ENCODE measurements around the gene ECHS1.

- TF ChIP-seq POLR2AphosphoS2 (conservative IDR thresholded peaks at IDR 0.05; ENCODE audit: low read length) (no peak), CBX2 (IDR thresholded peaks at IDR 0.05; ENCODE audit: borderline replicate concordance, low read depth) (no peak), MAZ (IDR thresholded peaks at IDR 0.05; ENCODE audit: borderline replicate concordance, low read depth, low read length) (no peak), NR3C1 (IDR thresholded peaks at IDR 0.05) (no peak), SREBF2 (IDR thresholded peaks at IDR 0.05) (no peak), CBX8 (IDR thresholded peaks at IDR 0.05) (no peak), CEBPB (IDR thresholded peaks at IDR 0.05) (no peak), CTCF (IDR thresholded peaks at IDR 0.05) (no peak), SMC3 (IDR thresholded peaks at IDR 0.05) (no peak)
- TF ChIP-seq, protein P1, sequence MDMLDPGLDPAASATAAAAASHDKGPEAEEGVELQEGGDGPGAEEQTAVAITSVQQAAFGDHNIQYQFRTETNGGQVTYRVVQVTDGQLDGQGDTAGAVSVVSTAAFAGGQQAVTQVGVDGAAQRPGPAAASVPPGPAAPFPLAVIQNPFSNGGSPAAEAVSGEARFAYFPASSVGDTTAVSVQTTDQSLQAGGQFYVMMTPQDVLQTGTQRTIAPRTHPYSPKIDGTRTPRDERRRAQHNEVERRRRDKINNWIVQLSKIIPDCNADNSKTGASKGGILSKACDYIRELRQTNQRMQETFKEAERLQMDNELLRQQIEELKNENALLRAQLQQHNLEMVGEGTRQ (IDR thresholded peaks at IDR 0.05), result no peak
Observed at GRCh38 chr10:133420579-133420978, 47.4 kb upstream of the ECHS1 start.
